T-helper 2 cell treated with Interferon-gamma antibody and Interleukin-4, amounts not matched to agents 5 μg/mL and 100 μg/mL, for 36 hours (primary cell): ENCODE data around the gene GNG3.
"Not testable (repeated sequence)": the region's sequence is repeated elsewhere in the genome, so short reads cannot be mapped to it uniquely, and the experiment has no call there.

Experiments
- DNase-seq: peaks from one replicate; pipeline ENCODE4 v3.0.0; 2021; ENCODE audit warnings: low spot score
- H3K27ac Mint-ChIP-seq: one replicate; pipeline ENCODE4 v1.8.0; 2021; ENCODE audit warnings: mild to moderate bottlenecking, mixed read lengths
- H3K27me3 Mint-ChIP-seq: one replicate; pipeline ENCODE4 v1.8.0; 2021; ENCODE audit warnings: low read depth, mixed read lengths
- H3K36me3 Mint-ChIP-seq: one replicate; pipeline ENCODE4 v1.8.0; 2021; ENCODE audit warnings: low read depth, mixed read lengths
- H3K4me1 Mint-ChIP-seq: one replicate; pipeline ENCODE4 v1.8.0; 2021; ENCODE audit warnings: low read depth, mixed read lengths
- H3K4me3 Mint-ChIP-seq: one replicate; pipeline ENCODE4 v1.8.0; 2022; ENCODE audit warnings: mild to moderate bottlenecking, moderate library complexity, mixed read lengths
- H3K9me3 Mint-ChIP-seq: one replicate; pipeline ENCODE4 v1.8.0; 2021; ENCODE audit warnings: mixed read lengths

Gene GNG3

DNA sequence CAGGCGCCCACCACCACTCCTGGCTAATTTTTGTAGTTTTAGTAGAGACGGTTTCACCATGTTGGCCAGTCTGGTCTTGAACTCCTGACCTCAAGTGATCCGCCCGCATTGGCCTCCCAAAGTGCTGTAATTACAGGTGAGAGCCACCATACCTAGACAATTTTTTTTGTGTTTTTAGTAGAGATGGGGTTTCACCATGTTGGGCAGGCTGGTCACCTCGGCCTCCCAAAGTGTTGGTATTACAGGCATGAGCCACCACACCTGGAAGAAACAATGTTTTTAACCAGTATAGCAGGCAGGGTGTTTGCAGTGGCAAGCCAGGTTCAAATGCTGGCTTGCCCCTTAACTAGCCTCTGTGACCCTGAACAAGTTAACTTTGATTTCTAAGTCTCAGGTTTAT is 42.5 kb downstream of the GNG3 start:
- not testable (repeated sequence) for H3K27me3 Mint-ChIP-seq, H3K4me3 Mint-ChIP-seq, H3K4me1 Mint-ChIP-seq, DNase-seq, H3K27ac Mint-ChIP-seq, H3K9me3 Mint-ChIP-seq
- H3K36me3 Mint-ChIP-seq, result peaks cover 12% of the 10 kb centered on the region

DNA sequence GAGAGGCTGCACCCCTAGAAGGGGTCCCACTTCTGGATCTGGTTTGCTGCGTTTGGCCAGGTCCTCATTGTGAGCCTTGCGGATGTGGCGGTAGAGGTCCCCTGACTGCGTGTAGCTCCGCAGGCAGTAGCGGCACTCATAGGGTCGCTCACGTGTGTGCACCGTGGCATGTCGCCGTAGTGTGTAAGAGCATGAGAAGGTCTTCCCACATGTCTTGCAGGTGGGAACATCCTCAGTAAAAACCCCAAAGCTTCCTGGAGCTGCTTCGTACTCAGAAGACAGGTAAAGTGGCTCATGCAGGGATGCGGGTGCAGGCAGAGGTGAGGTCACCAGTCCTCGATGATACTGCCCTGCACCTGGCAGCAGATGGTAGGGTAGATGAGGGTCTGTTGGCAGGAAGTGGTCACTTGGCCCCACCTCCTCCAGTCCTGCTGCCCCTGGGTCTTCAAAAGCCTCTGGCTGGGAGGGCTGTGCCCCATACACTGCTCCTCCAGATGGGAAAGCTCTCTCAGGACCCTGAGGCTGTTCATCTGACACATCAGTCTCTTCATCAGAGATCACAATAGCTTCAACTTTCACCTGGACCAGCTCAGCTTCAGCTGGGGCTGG is 44.8 kb downstream of the GNG3 start:
- peaks cover 10% of the 10 kb centered on the region for H3K4me1 Mint-ChIP-seq
- peak overlapping the region; percentile 95 for H3K4me3 Mint-ChIP-seq
- H3K36me3 Mint-ChIP-seq, result peaks cover 12% of the 10 kb centered on the region
- H3K9me3 Mint-ChIP-seq, result no peaks in the 10 kb centered on the region
- no peak overlapping the region for H3K27ac Mint-ChIP-seq
- H3K27me3 Mint-ChIP-seq, result no peaks in the 10 kb centered on the region
- no peak for DNase-seq

DNA sequence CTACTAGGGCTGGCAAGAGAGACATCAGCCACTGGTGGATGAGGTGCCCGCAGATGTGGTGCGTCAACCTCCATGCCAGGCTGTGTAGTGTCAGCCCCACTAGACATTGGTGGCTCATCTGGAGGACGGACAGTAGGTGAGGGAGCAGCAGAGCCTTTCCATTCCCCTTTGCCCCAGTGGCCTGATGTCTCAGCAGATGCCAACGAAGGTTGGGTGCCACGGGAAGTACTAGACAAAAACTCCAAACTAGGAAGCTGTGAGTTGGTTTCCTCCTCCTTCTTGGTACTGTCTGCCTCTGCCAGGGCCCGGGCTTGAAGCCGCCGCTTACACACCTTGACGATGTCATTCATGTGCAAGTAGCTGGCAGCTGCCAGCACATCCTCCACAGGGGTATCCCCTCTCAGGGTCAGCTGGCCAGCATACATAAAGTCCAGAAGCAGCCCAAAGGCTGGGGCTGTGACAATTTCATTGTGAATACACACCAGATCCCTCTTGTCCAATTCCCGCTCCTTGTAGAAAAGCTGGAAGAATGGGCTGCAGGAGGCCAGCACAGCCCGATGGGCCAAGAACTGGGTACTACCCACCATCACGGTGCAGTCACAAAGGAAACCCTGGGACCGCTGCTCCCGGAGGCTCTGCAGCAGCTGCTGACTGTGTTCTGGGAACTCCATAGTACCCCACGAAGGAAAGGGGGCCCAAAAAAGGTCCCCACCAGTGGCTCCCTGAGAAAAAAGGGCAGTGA is 45.7 kb downstream of the GNG3 start:
- Mint-ChIP-seq H3K4me3 (peak overlapping the region; percentile 95), H3K4me1 (peaks cover 11% of the 10 kb centered on the region), H3K27me3 (no peaks in the 10 kb centered on the region), H3K36me3 (peaks cover 12% of the 10 kb centered on the region), H3K27ac (peak overlapping the region; percentile 95), H3K9me3 (no peaks in the 10 kb centered on the region)
- no peak for DNase-seq

- peak; percentile 96 for DNase-seq
- peaks cover 11% of the 10 kb centered on the region for H3K4me1 Mint-ChIP-seq
- H3K27me3 Mint-ChIP-seq, result no peaks in the 10 kb centered on the region
- peak within 1 kb of the TSS; percentile 95 for H3K27ac Mint-ChIP-seq
- H3K4me3 Mint-ChIP-seq, result peak within 1 kb of the TSS; percentile 95
- H3K9me3 Mint-ChIP-seq, result no peaks in the 10 kb centered on the region
- peaks cover 12% of the 10 kb centered on the region for H3K36me3 Mint-ChIP-seq
These were observed 46.5 kb downstream of the GNG3 start, which contains the start of gene ZBTB3 for GRCh38 chr11:62753736-62754603. Gene ZBTB3, minus strand, starts transcription at chr11:62754160. Its CDS starts 496 bp downstream, at chr11:62753664.

GRCh38 chr11:62755086-62755615 is 47.7 kb downstream of the GNG3 start:
- Mint-ChIP-seq H3K27me3 (no peaks in the 10 kb centered on the region), H3K27ac (peak overlapping the region; percentile 39), H3K9me3 (no peaks in the 10 kb centered on the region), H3K36me3 (peaks cover 9% of the 10 kb centered on the region), H3K4me1 (peaks cover 11% of the 10 kb centered on the region), H3K4me3 (peak overlapping the region; percentile 44)
- DNase-seq, result no peak

DNA sequence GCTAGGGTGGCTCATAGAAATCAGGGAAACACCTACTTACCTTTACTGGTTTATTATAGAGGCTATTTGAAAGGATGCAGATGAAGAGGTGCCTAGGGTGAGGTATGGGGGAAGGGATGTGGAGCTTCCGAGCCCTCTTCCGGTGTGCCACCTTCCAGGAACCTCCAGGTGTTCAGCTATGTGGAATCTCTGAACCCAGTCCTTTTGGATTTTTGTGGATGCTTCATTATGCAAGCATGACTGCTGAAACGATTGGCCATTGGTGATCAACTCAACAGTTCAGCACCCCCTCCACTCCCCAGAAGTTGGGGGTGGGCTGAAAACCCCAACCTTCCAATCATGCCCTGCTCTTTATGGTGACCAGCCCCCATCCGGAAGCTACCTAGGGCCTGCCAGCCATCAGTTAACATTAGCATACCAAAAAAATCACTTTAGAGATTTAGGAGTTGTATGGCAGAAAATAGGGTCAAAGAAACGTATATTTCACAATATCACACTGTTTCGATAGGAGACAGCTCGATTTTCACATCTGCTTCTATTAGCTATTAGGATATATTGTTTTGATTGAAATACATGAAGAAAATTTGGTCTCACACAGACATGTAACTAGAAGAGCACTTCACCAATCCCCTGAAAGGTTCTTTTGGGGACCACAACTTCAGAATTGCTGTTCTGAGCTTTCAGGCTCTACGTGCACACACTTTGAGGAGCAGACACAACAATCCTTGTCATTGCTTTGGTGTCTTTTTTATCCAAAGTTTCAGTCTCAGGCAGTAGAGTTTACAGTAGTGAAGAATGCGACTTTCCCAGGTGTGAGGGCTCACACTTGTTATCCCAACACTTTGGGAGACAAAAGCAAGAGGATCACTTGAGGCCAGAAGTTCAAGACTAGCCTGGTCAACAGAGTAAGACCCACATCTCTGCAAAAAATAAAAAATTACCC is 50.6 kb downstream of the GNG3 start:
- Mint-ChIP-seq H3K36me3 (peaks cover 5% of the 10 kb centered on the region), H3K9me3 (no peaks in the 10 kb centered on the region), H3K4me3 (no peak overlapping the region), H3K4me1 (peaks cover 14% of the 10 kb centered on the region), H3K27me3 (no peaks in the 10 kb centered on the region), H3K27ac (no peak overlapping the region)
- no peak for DNase-seq
